MG63 (cell line): ENCODE data around the gene CCNY. TPM values are rescaled to one million over a fixed set of nuclear protein-coding genes. Genes with fewer than 3 reads are reported as not detected.
"Not testable (repeated sequence)": the region's sequence is repeated elsewhere in the genome, so short reads cannot be mapped to it uniquely, and the experiment has no call there.

Experiments used
- DNase-seq: peaks from one replicate; pipeline ENCODE4 v3.0.0-alpha.2; 2020
- H3K27me3 ChIP-seq: fragments of 250-450 bp; sonication (Bioruptor Pico); 2 replicates; pipeline ENCODE4 v1.5.1; 2020; ENCODE audit warnings: mild to moderate bottlenecking, moderate library complexity
- H3K36me3 ChIP-seq: fragments of 250-450 bp; sonication (Bioruptor Pico); 2 replicates; pipeline ENCODE4 v1.5.1; 2020; ENCODE audit warnings: mild to moderate bottlenecking, moderate library complexity
- H3K4me3 ChIP-seq: fragments of 250-450 bp; sonication (Bioruptor Pico); 2 replicates; pipeline ENCODE4 v1.5.1; 2020; ENCODE audit warnings: mild to moderate bottlenecking, moderate library complexity
- H3K9me3 ChIP-seq: fragments of 250-450 bp; sonication (Bioruptor Pico); 2 replicates; pipeline ENCODE4 v1.5.1; 2020; ENCODE audit warnings: mild to moderate bottlenecking, moderate library complexity
- total RNA-seq: library from RNA; depleted of rRNA; stranded (reverse); fragments of >200 nt; shearing (Covaris generic); gene quantifications from 2 replicates; pipeline ENCODE4 v1.2.3, GENCODE V29; 2014; ENCODE audit warnings: low replicate concordance

The CCNY gene
- total RNA-seq, 1 experiment from 2014 or later, result 47.2 TPM

DNA sequence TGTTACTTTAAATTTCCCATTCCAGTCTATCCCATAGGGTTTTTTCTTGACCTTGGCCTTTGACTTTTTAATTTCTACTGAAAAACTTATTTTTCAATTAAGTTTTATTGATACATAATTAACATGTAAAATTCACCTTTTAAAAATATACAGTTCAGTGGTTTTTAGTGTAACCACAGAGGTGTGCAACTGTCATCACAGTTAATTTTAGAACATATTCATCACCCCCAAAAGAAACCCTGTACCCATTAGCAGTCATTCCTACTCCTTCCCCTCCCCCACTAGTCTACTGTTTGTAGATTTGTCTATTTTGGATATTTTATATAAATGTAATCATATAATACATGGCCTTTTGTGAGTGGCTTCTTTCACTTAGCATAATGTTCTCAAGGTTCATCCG, 172.3 kb downstream of the CCNY start:
- H3K4me3 ChIP-seq, result no peak overlapping the region
- no peak for DNase-seq
- H3K36me3 ChIP-seq, result no peaks in the 10 kb centered on the region
- no peaks in the 10 kb centered on the region for H3K27me3 ChIP-seq
- no peaks in the 10 kb centered on the region for H3K9me3 ChIP-seq

DNA sequence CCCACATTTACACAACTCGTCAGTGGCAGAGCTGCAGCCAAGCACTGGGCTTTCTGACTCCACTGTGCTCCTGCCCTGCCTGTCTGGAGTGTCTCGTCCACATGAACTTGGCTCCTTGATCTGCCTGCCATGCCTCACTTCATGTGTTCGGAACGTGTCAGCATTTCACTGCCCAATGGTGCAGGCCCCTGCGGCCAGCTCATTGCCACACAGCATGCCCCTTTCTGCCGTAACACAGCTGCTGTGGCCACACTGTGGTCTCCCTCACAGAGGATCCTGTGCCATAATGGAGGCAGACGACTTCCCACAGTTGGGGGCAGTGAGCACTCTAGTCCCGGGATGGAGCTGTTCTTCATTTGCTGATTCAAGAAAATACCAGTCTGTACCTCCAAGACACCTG, 174.6 kb downstream of the CCNY start:
- H3K27me3 ChIP-seq, result no peaks in the 10 kb centered on the region
- no peaks in the 10 kb centered on the region for H3K36me3 ChIP-seq
- no peak for DNase-seq
- H3K9me3 ChIP-seq, result no peaks in the 10 kb centered on the region
- H3K4me3 ChIP-seq, result no peak overlapping the region

DNA sequence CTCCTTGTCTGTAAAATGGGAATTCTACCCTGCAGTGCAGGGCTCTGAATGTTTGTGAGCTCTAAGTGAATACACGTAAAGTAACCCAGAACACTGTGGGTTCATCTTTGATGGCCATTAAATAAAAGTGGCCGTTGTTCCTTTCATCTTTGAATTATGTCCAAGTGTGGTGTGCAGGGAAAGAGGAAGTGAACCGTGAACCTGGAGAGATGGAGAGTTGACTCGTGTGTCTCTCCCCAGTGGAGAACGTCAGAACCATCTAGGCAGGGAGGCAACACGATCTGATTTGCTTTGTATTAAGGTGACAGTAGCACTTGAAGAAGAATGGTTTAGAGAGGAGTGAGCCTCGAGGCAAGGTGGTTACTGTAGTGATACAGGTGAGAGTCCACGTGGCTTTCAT, 175.3 kb downstream of the CCNY start:
- Histone ChIP-seq H3K9me3 (no peaks in the 10 kb centered on the region), H3K4me3 (no peak overlapping the region), H3K27me3 (no peaks in the 10 kb centered on the region), H3K36me3 (no peaks in the 10 kb centered on the region)
- no peak for DNase-seq

DNA sequence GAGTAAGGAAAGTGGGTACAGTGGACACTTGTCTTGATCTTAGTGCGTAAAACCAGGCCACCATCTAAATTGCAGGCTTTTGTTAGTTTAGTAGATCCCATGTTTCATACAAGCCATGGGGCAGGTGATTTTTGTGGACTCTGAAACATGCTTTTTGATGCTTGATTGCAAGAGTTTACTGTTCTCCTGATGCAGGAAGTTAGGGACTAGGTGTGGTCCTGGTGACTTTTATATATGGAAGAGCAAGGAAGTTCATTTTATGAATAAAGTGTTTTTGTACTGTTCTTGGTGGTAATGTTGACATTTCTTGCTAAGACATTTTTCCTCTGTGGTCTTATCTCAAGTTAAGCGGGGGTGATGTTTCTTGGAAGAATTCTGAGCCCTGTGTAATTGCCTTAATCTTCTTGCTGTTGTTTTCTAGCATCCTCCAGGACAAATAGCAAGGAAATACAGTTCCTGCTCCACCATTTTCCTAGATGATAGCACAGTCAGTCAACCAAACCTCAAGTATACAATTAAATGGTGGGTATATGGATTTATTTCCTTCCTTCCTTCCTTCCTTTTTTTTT, 179.9 kb downstream of the CCNY start:
- no peak overlapping the region for H3K4me3 ChIP-seq
- H3K9me3 ChIP-seq, result no peaks in the 10 kb centered on the region
- DNase-seq, result no peak
- no peaks in the 10 kb centered on the region for H3K27me3 ChIP-seq
- no peaks in the 10 kb centered on the region for H3K36me3 ChIP-seq

DNA sequence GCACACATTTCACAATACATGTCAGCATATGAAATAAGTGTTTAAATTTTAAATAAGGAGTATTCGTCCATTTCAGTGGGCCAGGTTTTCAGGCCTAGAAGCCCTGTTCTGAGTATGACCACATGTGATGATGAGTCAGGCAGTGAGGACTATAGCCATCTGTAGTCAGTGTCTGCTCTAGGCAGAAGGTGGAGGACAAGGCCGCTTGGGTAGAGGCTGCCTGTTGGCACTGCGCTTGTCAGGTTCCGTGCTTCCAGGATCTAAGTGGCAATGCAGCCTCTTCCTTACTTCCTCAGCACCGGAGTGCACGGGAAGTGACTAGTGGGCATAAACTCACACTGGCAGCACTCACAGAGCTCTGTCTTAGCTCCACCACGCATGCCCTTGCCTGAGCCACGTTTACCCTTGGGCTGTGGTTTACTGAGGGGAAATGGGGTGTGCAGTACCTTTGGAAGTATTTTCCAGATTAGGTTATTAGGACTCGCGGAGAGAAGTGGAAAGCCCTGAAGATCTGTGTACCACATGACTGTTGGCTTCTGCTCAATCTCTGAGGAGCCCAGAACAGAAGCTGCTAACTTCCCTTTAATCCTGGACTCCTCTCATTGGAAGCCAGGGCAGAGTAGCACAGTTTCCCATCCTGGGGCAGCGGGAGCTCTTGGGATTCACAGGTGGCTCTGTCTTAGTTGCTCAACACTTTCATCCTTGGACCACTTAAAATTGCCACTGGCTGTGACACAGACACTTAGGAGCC, 181.3 kb downstream of the CCNY start:
- no peaks in the 10 kb centered on the region for H3K36me3 ChIP-seq
- no peak for DNase-seq
- no peak overlapping the region for H3K4me3 ChIP-seq
- H3K9me3 ChIP-seq, result no peaks in the 10 kb centered on the region
- H3K27me3 ChIP-seq, result no peaks in the 10 kb centered on the region

DNA sequence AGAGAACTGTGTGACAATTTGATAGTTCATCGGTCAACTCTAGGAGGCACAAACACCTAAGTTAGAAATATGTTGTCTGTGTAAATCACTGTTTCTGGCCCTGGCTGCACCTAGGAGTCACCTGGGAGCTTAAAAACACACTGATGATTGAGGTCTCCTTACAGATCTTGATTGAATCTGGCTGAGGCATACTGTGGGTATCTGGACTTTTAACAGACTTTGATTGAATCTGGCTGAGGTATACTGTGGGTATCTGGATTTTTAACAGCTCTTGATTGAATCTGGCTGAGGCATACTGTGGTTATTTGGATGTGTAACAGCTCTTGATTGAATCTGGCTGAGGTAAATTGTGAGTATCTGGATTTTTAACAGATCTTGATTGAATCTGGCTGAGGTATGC, 181.9 kb downstream of the CCNY start:
- not testable (repeated sequence) for H3K9me3 ChIP-seq, H3K27me3 ChIP-seq, H3K4me3 ChIP-seq, DNase-seq, H3K36me3 ChIP-seq

DNA sequence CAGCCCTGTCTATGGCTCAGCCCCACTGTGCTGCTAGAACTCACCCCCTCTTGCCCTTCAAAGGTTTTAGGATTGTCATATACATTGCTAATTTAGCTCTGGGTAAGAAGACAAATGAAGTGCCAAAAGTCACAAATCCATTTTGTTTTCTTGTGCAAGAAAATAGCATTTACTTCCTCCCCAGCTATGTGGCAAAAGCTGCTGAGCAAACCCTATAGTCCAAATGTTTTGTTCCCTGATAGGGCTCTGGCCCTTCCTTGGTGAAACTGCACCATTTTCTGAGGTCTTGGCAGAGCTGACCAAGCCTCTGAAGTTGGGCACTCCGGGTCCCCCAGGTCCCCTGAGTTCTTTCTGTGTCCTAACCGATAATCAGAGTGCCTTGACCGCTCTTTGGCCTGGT, 184.7 kb downstream of the CCNY start:
- DNase-seq, result no peak
- H3K27me3 ChIP-seq, result no peaks in the 10 kb centered on the region
- no peaks in the 10 kb centered on the region for H3K9me3 ChIP-seq
- no peaks in the 10 kb centered on the region for H3K36me3 ChIP-seq
- H3K4me3 ChIP-seq, result no peak overlapping the region

DNA sequence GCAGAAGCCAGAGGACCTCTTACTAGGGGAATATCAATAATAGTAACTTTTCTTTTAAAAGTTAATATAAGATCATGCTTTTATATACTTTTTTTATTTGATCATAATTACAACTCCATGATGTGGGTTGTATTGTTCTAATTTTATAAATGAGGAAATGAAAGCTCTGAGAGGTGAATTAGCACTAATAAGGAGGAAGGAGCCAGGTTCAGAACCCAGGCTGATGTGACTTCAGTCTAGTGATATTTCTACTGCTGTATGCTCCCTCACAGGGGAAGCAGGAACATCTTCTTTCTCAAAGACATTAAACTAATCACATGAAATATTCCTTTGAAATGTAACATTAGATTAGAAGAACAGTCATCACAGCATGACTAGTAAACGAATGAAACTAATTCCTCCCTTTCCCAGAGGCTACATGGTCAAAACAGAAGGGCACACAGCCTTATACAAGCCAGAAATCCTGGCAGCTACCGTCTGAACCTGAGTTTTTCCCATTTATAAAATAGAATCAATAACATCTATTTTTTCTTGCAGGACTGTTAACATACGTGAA, 187.4 kb downstream of the CCNY start:
- DNase-seq, result no peak
- no peaks in the 10 kb centered on the region for H3K27me3 ChIP-seq
- H3K36me3 ChIP-seq, result no peaks in the 10 kb centered on the region
- H3K4me3 ChIP-seq, result no peak overlapping the region
- no peaks in the 10 kb centered on the region for H3K9me3 ChIP-seq

DNA sequence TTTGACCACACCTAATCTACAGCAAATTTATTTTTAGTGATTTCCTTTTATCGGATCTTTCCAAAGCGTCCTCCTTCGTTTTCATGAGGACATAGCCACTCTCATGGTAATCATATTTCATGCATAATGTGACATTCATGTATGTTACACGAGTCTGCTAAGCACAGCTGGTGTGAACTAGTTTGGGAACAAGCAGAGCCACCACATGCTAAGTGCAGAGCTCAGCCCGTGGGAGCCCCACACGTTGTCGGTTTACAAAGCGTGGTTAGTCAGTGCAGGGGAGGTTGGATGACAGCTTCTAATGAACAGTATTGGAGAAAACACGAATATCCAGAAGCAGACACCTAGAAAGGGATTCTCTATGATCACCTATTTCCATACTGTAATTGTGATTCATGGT, 190.4 kb downstream of the CCNY start:
- Histone ChIP-seq H3K27me3 (no peaks in the 10 kb centered on the region), H3K4me3 (no peak overlapping the region), H3K9me3 (no peaks in the 10 kb centered on the region), H3K36me3 (peaks cover 11% of the 10 kb centered on the region)
- DNase-seq, result no peak

DNA sequence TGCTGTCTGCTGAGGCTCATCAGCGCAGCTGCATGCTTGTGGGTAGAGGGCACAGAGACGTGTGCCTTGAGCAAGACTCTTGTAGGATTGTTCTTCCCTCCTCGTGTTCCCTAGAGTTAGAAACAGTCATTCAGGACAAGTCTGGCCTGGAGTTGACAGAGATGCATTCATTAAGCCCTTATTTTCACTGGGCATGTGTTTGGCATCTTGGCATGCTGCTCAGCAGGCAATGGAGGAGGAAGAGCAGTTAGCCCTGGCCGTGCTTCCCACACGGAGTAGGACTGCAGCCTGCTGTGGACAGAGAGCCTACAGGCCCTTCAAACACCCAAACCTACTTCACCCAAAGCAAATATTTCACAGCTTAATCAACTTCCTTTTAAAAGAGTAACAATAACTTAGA, 195.8 kb downstream of the CCNY start:
- H3K36me3 ChIP-seq, result peaks cover 52% of the 10 kb centered on the region
- no peak for DNase-seq
- H3K9me3 ChIP-seq, result peaks cover 21% of the 10 kb centered on the region; the same call in 1 of the 2 replicates
- H3K4me3 ChIP-seq, result no peak overlapping the region
- no peaks in the 10 kb centered on the region for H3K27me3 ChIP-seq

DNA sequence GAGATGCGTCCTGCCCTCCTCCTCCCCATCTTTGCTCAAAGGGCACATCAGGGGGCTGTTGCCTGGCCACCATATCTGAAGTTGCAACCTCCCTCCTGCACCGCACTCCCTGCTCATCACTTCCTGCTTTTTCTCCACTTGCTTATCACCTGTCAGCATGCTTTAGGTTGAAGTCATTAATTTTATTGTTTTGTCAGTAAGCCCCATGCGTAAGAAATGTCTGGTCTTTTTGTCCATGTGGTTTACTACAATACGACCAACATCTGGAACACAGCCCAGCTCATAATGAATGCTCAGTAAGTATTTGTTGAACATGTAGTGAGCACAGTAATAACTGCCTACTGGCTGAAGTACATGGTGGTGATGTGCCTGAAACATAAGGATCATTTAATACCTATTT, 197.3 kb downstream of the CCNY start:
- Histone ChIP-seq H3K9me3 (peaks cover 21% of the 10 kb centered on the region; the same call in 1 of the 2 replicates), H3K27me3 (no peaks in the 10 kb centered on the region), H3K36me3 (peaks cover 55% of the 10 kb centered on the region), H3K4me3 (no peak overlapping the region)
- no peak for DNase-seq

DNA sequence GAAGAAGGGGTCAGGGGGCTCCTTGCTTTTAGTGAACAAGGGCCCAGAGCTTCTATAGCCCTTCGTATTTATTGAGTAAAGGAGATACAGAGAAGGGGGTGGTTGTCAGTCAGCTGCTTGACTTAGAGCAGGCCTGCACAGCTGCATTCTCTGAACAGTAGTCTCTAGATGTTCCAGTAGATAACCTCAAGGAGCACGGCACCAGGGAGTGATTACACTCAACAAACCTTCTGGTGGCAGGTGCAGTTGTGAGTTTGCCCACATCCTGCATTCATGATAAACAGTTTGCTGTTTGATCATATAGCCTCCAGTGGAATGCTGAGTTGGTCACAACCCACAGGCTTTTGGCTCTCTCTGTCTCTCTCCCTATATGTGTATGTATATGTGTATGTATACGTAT, 198.8 kb downstream of the CCNY start:
- Histone ChIP-seq H3K27me3 (no peaks in the 10 kb centered on the region), H3K9me3 (peaks cover 21% of the 10 kb centered on the region; the same call in 1 of the 2 replicates), H3K4me3 (no peak overlapping the region), H3K36me3 (peaks cover 56% of the 10 kb centered on the region)
- DNase-seq, result no peak

DNA sequence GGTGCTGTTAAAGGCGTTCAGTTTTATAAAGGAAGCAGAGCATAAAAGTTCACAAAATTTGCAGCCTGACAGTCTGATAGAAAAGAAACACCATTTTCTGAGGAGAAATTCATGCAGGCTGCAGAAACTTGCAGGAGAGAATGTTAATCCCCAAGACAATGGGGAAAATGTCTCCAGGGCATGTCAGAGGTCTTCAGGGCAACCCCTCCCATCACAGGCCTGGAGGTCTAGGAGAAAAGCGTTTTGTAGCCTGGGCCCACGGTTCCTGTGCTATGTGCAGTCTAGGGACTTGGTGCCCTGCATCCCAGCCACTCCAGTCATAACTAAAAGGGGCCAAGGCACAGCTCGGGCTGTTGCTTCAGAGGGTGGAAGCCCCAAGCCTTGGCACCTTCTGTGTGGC, 200.5 kb downstream of the CCNY start:
- H3K4me3 ChIP-seq, result no peak overlapping the region
- no peaks in the 10 kb centered on the region for H3K27me3 ChIP-seq
- peaks cover 45% of the 10 kb centered on the region for H3K36me3 ChIP-seq
- no peak for DNase-seq
- H3K9me3 ChIP-seq, result peaks cover 21% of the 10 kb centered on the region; the same call in 1 of the 2 replicates

DNA sequence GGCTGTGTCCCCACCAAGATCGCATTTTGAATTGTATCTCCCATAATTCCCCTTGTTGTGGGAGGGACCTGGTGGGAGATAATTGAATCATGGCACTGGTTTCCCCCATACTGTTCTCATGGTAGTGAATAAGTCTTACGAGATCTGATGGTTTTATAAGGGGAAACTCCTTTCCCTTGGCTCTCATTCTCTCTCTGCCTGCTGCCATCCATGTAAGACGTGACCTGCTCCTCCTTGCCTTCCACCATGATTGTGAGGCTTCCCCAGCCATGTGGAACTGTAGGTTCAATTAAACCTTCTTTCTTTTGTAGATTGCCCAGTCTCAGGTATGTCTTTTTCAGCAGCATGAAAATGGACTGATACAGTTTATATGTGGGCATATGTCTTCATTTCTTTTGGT, 201.6 kb downstream of the CCNY start:
- not testable (repeated sequence) for H3K27me3 ChIP-seq

DNA sequence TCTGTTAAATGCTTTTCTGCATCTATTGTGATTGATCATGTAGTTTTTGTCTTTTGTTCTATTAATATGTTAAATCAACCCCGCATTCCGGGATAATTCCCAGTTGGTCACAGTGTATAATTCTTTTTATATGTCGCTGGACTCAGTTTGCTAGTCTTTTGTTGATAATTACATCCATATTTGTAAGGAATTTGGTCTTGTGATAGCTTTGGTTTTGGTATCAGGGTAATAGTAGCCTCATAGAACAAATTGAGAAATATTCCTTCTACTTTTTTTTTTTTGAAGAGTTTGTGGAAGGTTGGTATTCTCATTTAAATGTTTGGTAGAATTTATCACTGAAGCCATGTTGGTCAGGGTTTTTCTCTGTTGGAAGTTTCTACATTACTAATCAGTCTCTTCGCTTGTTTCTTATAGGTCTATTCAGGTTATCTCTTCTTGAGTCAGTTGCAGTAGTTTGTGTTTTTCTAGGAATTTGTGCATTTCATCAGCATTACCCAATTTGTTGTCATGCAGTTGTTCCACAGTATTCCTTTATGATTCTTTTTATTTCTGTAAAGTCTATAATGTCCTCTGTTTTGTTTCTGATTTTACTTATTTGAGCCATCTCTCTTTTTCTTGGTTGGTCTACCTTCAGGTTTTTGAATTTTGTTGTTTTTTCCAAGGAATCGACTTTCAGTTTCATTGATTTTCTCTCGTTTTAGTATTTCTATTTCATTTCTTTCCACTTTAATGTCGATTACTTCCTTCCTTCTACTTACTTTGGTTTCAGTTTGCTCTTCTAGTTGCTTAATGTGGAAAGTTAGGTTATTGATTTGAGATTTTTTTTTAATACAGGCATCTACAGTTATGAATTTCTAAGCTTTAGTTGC, 204.2 kb downstream of the CCNY start:
- no peak for DNase-seq

More for the DNA sequence above, 201.6 kb downstream of the CCNY start:
- H3K4me3 ChIP-seq, DNase-seq: not testable (repeated sequence)
- Histone ChIP-seq H3K36me3 (peaks cover 47% of the 10 kb centered on the region), H3K9me3 (peaks cover 21% of the 10 kb centered on the region; the same call in 1 of the 2 replicates)

DNA sequence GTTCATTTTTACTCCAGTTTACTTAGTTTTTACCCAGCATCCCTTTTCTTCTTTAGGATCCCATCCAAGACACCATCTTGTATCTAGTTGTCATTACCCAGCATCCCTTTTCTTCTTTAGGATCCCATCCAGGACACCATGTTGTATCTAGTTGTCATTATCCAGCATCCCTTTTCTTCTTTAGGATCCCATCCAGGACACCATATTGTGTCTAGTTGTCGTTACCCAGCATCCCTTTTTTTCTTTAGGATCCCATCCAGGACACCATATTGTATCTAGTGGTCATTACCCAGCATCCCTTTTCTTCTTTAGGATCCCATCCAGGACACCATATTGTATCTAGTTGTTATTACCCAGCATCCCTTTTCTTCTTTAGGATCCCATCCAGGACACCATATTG, 205.4 kb downstream of the CCNY start:
- peaks cover 10% of the 10 kb centered on the region for H3K36me3 ChIP-seq
- H3K9me3 ChIP-seq, result no peaks in the 10 kb centered on the region
- no peak overlapping the region for H3K4me3 ChIP-seq
- no peak for DNase-seq
- no peaks in the 10 kb centered on the region for H3K27me3 ChIP-seq

More for the DNA sequence above, 204.2 kb downstream of the CCNY start:
- Histone ChIP-seq H3K9me3 (0 out of 2 replicates have a peak, but pooled peaks cover 3% of the 10 kb centered on the region), H3K4me3 (no peak overlapping the region), H3K36me3 (peaks cover 22% of the 10 kb centered on the region), H3K27me3 (no peaks in the 10 kb centered on the region)

DNA sequence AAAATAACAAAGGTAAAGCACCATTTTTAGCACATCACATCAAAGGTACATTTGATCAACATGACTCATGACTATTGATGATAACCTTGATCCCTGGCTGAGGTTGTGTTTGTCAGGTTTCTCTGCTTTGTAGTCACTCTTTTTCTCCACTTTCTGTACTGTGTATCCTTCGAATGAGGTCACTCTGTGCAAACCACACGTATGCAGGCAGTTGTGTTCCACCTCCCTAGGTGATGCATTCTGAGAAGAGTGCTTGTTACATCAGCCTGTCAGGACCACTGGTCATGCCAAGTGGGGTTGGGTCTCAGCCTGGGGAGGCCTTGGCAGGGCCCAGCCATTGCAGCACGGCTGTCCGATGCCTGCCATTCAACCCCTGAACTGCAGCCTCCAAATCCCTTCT, 206.0 kb downstream of the CCNY start:
- no peaks in the 10 kb centered on the region for H3K9me3 ChIP-seq
- no peak overlapping the region for H3K4me3 ChIP-seq
- H3K36me3 ChIP-seq, result peaks cover 10% of the 10 kb centered on the region
- H3K27me3 ChIP-seq, result no peaks in the 10 kb centered on the region
- DNase-seq, result no peak
